Lower lobe of right lung (tissue), 2 donors: ENCODE measurements around the gene PGPEP1. TPM values are rescaled to one million over a fixed set of nuclear protein-coding genes. Genes with fewer than 3 reads are reported as not detected.

Experiments
- ATAC-seq, 2 donors: fragments of 200-7000 bp; cut with Tn5 transposase; one replicate each; pipeline ENCODE4 v1.9.1; 2020 to 2022; ENCODE audit warnings: mild to moderate bottlenecking in 2 of 2, moderate library complexity in 2 of 2
- DNase-seq: peaks from one replicate; pipeline ENCODE4 v3.0.0-alpha.2; 2020
- H3K27ac ChIP-seq: fragments of 200-600 bp; one replicate; pipeline ENCODE4 v1.8.0; 2022
- H3K27me3 ChIP-seq: fragments of 200-600 bp; one replicate; pipeline ENCODE4 v1.8.0; 2022; ENCODE audit warnings: low read depth
- H3K36me3 ChIP-seq: fragments of 200-600 bp; one replicate; pipeline ENCODE4 v1.8.0; 2022; ENCODE audit warnings: mild to moderate bottlenecking
- H3K4me1 ChIP-seq: fragments of 200-600 bp; one replicate; pipeline ENCODE4 v1.8.0; 2022
- H3K4me3 ChIP-seq: fragments of 200-600 bp; one replicate; pipeline ENCODE4 v1.8.0; 2022; ENCODE audit warnings: mild to moderate bottlenecking
- H3K9me3 ChIP-seq: fragments of 200-600 bp; one replicate; pipeline ENCODE4 v1.8.0; 2022
- intact Hi-C: fragments of 100-400 bp; cut with DNase I; formaldehyde crosslinking; loops from one replicate; pipeline ENCODE4 v1.11.0; 2022
- long read RNA-seq: library from polyadenylated mRNA; unstranded; transcript quantifications from one replicate; pipeline ENCODE4 v2.0.0, GENCODE V29; 2021
- total RNA-seq: library from RNA; stranded (reverse); fragmentation: NEBNext Ultra II Directional; extraction: Animal tissue kit (Norgen Biotek cat#: 25700); gene quantifications from one replicate; pipeline ENCODE4 v1.2.1, GENCODE V29; 2021
- TF ChIP-seq, protein P1 (sequence below): fragments of 200-600 bp; IDR thresholded peaks from one replicate; pipeline ENCODE4 v1.8.0; 2022; ENCODE audit warnings: antibody characterized with exemption, mild to moderate bottlenecking
- donor health status: DM: no; HTN: yes; CAD: no; lungs with severe emphysema.

PGPEP1 gene, protein sequence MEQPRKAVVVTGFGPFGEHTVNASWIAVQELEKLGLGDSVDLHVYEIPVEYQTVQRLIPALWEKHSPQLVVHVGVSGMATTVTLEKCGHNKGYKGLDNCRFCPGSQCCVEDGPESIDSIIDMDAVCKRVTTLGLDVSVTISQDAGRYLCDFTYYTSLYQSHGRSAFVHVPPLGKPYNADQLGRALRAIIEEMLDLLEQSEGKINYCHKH
- 40.9 TPM for total RNA-seq
- long read RNA-seq, full-length matches to known transcripts: 2 of 20 reads
- long read RNA-seq, partial matches to known transcripts: 0 of 20 reads
- long read RNA-seq, other reads (novel, unspliced or antisense): 18 of 20 reads

DNA sequence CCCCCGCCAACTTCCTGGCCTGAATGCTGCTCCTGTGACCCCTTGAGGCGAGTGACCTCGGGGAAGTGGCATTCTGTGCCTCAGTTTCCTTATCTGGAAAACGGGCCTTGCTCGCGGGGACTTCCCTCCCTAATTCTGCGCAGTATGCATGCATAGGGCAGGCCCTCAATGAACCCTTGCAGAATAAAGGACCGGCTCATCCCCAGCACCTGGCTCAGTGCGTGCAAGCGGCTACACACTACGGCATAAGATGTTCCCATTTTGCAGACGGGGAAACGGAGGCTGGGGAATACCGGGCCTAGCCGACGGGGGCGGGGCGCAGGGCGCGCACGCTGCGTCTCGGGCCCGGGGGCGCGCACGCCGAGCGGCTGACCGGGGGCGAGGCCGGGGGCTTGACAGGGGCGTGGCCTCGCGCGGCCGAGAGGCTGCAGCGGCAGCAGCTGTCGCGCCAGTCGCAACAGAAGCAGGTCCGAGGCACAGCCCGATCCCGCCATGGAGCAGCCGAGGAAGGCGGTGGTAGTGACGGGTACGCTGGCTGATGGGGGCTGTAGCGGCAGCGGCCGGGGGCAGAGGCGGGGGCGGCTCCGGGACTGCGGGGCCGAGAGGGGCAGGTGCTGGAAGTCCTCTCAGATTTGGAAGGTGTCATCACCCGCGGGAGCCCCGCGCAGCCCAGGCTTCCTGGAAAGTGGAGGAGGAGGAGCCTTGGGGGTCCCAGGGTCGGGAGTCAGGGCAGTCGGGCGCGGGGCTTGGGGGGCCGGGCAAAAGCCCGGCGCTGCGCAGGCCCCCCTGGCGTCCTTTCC lies at the start of gene PGPEP1:
Gene PGPEP1 (plus strand): TSS at position 409 of the 800 bp plus-strand sequence. CDS start 84 bp downstream, at position 493.
- DNase-seq: peak; percentile 85
- Histone ChIP-seq H3K36me3 (peaks cover 16% of the 10 kb centered on the region), H3K27me3 (no peaks in the 10 kb centered on the region), H3K9me3 (no peaks in the 10 kb centered on the region), H3K4me3 (peak within 1 kb of the TSS; percentile 96), H3K4me1 (peaks cover 15% of the 10 kb centered on the region), H3K27ac (peak within 1 kb of the TSS; percentile 79)
- TF ChIP-seq, protein P1, sequence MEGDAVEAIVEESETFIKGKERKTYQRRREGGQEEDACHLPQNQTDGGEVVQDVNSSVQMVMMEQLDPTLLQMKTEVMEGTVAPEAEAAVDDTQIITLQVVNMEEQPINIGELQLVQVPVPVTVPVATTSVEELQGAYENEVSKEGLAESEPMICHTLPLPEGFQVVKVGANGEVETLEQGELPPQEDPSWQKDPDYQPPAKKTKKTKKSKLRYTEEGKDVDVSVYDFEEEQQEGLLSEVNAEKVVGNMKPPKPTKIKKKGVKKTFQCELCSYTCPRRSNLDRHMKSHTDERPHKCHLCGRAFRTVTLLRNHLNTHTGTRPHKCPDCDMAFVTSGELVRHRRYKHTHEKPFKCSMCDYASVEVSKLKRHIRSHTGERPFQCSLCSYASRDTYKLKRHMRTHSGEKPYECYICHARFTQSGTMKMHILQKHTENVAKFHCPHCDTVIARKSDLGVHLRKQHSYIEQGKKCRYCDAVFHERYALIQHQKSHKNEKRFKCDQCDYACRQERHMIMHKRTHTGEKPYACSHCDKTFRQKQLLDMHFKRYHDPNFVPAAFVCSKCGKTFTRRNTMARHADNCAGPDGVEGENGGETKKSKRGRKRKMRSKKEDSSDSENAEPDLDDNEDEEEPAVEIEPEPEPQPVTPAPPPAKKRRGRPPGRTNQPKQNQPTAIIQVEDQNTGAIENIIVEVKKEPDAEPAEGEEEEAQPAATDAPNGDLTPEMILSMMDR: no peak
- peak; percentile 93 to 94 for ATAC-seq
- intact Hi-C loops: loop anchor here (10.0 kb wide), 1 partner anchor 54 kb away; the partner anchor contains the start of gene LRRC25

DNA sequence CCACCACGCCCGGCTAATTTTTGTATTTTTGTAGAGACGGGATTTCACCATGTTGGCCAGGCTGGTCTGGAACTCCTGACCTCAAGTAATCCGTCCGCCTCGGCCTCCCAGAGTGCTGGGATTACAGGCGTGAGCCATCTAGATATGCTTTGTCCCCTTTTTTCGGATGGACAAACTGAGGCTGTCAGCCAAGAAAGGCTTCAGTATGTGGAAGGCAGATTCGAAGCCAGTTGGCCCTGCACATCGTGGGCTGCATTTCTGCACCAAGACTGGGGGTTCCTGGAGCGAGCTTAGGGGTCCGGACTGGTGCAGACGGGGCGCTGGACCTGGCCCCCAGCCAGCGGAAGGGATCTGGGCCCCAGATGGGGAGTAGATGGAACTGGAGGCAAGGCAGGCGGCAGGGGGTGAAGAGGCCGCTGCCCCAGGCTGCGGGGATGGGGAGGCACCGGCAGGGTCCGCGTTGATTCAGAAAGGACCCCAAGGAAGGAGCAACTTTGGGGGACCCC lies 49.3 kb upstream of the PGPEP1 start:
- TF ChIP-seq, protein P1: no peak
- intact Hi-C loops: no loop called here
- ATAC-seq: no peak
- Histone ChIP-seq H3K9me3 (no peaks in the 10 kb centered on the region), H3K36me3 (no peaks in the 10 kb centered on the region), H3K27ac (peak overlapping the region; percentile 99), H3K4me1 (peaks cover 31% of the 10 kb centered on the region), H3K4me3 (peak overlapping the region; percentile 80), H3K27me3 (no peaks in the 10 kb centered on the region)
- no peak for DNase-seq

DNA sequence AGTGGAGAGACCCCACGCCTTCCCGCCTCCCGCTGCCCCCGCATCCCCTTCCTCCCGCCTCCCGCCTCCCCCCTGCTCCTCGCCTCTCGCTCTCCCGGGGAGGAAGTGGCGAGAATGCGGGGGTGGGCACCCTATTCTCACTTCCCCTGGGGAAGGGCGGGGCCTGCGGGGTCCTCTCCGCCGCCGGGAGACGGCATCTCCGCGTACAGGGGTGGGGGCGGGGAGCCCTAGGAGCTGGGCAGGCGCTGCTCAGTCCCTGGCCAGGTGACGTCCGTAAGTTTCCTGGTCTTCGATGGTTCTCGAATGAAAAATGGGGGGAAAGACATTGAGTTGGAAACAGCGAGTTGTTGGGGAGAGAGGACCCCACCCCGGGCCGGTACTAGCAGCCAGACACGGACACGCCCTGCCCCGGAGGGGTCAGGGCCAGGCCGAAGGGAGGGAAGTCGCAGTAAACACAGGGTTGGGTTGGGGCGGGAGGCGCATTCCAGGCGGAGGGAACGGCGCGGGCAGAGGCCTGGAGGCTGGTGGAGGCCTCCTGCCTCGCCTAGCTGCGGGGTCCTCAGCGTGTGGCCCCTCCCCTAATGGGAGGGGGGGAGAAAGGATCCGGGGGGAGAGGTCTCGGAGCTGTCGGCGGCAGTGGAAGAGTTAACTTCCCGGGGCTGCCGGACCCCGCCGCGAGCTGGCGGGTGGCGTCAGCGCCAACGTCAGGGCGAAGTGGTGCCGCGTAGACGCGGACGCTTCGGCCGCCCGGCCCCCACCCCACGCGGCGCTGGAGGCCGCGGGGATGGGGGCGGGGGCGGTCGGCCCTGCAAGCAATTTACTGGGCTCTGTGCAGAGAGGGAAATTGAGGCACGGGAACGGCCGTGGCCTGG lies 48.6 kb upstream of the PGPEP1 start:
- TF ChIP-seq, protein P1: no peak
- H3K4me3 ChIP-seq: peak overlapping the region; percentile 80
- intact Hi-C loops: no loop called here
- H3K36me3 ChIP-seq: no peaks in the 10 kb centered on the region
- H3K27me3 ChIP-seq: no peaks in the 10 kb centered on the region
- ATAC-seq (peak; percentile 86 to 89), DNase-seq (peak; percentile 95)
- H3K27ac ChIP-seq: peak overlapping the region; percentile 99
- peaks cover 31% of the 10 kb centered on the region for H3K4me1 ChIP-seq
- no peaks in the 10 kb centered on the region for H3K9me3 ChIP-seq

DNA sequence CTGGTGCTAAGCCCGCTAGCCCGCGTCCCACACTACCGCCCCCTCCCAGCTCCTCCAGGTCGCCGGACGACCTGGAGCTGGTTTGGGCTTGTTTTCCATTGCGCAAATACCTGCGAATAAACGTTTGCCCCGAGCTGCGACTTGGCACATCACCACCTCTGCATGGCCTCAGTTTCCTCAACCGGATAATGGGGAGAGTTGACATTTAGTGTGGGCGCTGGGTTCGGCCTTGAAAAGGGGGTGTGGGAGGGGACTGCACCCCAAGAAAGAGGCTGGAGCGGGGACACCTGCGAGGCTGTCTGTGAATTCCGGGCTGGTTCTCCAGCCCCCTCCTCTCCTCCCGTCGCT lies 48.0 kb upstream of the PGPEP1 start:
- no peaks in the 10 kb centered on the region for H3K36me3 ChIP-seq
- TF ChIP-seq, protein P1: no peak

More for the DNA sequence above, 48.0 kb upstream of the PGPEP1 start:
- peaks cover 31% of the 10 kb centered on the region for H3K4me1 ChIP-seq
- DNase-seq (no peak), ATAC-seq (no peak)
- intact Hi-C loops: no loop called here
- H3K27ac ChIP-seq: peak overlapping the region; percentile 99
- H3K4me3 ChIP-seq: peak overlapping the region; percentile 80
- no peaks in the 10 kb centered on the region for H3K9me3 ChIP-seq
- no peaks in the 10 kb centered on the region for H3K27me3 ChIP-seq
